ENCODE results near the gene CDR2L.

DNA sequence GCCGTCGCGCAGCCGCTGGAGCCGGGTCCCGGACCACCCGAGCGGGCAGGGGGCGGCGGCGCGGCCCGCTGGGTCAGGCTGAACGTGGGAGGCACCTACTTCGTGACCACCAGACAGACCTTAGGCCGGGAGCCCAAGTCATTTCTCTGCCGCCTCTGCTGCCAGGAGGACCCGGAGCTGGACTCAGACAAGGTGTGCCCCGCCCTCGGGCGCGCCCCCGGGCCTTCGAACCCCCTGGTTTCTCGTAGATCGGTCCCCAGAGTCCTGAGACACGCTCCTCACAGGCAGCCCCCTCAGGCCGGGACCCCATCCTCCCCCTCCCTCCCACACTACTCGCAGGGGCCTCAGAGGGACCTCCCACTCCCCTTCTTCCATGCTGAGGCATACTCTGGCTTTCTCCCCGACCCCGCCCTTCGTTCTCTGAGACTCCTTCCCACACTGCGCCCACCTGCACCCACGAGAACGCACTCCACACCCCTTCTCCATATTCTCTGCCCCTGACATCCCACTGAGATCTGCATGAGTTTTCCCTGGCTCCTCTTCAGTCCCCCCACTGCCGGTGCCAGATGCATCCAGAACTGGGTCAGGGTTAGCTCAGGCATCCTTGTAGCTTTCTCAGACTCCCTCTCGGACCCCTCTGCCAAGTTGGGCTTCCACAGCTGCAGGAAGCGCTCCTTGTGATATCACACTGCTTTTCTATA, 60.1 kb downstream of the CDR2L start:
- TF ChIP-seq, protein P1, sequence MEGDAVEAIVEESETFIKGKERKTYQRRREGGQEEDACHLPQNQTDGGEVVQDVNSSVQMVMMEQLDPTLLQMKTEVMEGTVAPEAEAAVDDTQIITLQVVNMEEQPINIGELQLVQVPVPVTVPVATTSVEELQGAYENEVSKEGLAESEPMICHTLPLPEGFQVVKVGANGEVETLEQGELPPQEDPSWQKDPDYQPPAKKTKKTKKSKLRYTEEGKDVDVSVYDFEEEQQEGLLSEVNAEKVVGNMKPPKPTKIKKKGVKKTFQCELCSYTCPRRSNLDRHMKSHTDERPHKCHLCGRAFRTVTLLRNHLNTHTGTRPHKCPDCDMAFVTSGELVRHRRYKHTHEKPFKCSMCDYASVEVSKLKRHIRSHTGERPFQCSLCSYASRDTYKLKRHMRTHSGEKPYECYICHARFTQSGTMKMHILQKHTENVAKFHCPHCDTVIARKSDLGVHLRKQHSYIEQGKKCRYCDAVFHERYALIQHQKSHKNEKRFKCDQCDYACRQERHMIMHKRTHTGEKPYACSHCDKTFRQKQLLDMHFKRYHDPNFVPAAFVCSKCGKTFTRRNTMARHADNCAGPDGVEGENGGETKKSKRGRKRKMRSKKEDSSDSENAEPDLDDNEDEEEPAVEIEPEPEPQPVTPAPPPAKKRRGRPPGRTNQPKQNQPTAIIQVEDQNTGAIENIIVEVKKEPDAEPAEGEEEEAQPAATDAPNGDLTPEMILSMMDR (IDR thresholded peaks at IDR 0.05) = no peak
- TF ChIP-seq POLR2A (IDR thresholded peaks at IDR 0.05) = no peak
